NCI-H82 treated with DMSO at 0.1 percent for 48 hours (cell line): Measurements from ENCODE around the gene C9orf72.
"Not testable (repeated sequence)": the region's sequence is repeated elsewhere in the genome, so short reads cannot be mapped to it uniquely, and the experiment has no call there.

ENCODE experiments used
- DNase-seq: peaks from one replicate; lab custom pipeline; 2025; ENCODE audit not compliant: unreplicated experiment; lab: John Stamatoyannopoulos, UW

C9orf72 gene

GRCh38 chr9:27519466-27520465 is 53.5 kb downstream of the C9orf72 start:
- no peak for DNase-seq

GRCh38 chr9:27518809-27519208 is 54.5 kb downstream of the C9orf72 start:
- no peak for DNase-seq

- no peak for DNase-seq
Observed at GRCh38 chr9:27518006-27518405, 55.3 kb downstream of the C9orf72 start.

DNA sequence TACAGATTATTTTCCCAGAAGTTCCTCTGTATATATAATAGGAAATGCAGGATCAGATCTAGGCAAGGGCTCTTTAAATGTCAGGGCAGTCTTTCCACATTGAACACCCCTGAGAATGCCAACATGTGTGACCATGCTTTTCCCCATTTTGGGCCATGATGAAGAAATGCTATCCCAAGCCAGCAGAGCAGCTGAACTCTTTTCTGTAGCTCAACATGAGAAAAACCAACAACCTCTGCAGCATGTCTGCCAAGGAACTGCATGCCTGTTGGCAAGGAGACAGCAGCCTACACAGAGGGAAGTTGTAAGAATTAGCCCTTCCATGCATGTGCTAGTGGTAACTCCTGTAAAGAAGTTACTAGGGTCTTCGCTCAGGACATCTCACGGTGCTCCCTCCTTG is 58.7 kb downstream of the C9orf72 start:
- no peak for DNase-seq

DNA sequence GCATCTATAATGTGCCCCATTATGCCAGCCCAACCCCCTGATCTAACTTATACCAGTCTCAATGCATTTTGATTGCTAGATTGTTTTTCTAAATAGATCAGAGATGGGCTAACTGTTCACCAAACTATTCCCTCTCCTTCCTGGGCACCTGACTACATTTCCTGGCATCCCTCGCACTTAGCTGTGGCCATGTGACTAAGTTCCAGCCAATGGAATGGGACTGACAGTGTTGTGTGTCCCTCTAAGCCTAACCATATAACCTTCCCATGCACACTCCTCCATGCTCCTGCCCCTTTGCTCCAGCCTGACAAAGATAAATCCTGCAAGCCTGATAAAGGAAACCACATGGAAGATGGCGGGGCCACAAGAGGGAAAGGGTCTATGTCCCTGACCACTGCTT is 61.5 kb downstream of the C9orf72 start:
- DNase-seq = no peak

DNA sequence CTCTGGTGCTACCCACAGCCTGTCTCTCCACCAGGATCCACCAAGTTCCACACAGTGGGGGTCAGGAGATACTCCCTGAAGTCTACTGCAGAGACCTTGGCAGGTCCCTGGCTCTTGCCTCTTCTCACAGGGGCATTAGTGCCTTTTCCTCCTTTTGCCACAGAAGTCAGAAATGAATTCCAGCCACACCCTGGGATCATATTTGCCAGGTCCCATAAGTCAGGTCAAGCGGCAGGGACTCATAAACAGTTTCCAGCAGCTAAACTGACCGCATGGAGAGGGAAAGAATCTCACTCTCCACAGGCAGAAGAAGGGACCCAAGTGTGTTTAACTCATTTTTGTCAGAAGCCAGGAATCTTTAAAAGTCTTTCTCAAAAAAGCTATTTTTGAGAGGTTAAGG is 62.5 kb downstream of the C9orf72 start:
- no peak for DNase-seq

GRCh38 chr9:27506981-27507380 is 66.3 kb downstream of the C9orf72 start:
- no peak for DNase-seq

GRCh38 chr9:27505744-27506161 is 67.5 kb downstream of the C9orf72 start:
- no peak for DNase-seq

GRCh38 chr9:27504259-27504658 is 69.0 kb downstream of the C9orf72 start:
- no peak for DNase-seq

DNA sequence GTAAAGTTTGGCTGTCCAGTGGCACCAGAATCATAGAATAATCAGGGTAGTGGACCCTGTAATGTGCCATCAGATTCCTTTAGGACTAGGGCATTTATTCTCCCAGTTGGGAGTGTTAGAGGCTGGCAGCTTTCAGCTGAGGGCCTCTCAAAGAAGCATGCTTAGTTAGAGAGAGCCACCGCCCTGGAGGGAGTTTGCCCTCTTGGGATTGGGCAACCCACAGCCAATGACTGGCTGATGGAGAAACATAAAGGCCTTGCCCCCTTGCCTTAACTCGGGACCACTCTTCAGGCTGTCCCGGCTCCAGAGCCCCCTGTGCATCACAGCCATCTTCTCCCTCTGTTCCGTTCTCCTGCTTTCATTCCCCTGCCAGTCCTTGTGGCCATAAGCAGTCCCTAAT is 69.7 kb downstream of the C9orf72 start:
- DNase-seq = no peak

DNA sequence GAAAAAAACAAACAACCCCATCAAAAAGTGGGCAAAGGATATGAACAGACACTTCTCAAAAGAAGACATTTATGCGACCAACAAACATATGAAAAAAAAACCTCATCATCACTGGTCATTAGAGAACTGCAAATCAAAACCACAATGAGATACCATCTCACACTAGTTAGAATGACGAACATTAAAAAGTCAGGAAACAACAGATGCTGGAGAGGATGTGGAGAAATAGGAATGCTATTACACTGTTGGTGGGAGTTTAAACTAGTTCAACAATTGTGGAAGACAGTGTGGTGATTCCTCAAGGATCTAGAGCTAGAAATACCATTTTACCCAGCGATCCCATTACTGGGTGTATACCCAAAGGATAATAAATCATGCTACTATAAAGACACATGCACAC is 72.4 kb downstream of the C9orf72 start:
- not testable (repeated sequence) for DNase-seq

GRCh38 chr9:27499451-27499850 is 73.8 kb downstream of the C9orf72 start:
- no peak for DNase-seq

- peak; percentile 45 for DNase-seq
Observed at GRCh38 chr9:27497883-27498417, 75.3 kb downstream of the C9orf72 start.
